COLO668 (cell line): ENCODE data around the gene NEIL1.
"Not testable (repeated sequence)": the region's sequence is repeated elsewhere in the genome, so short reads cannot be mapped to it uniquely, and the experiment has no call there.

Experiments used
- DNase-seq: peaks from one replicate; lab custom pipeline; 2025; ENCODE audit not compliant: unreplicated experiment; lab: John Stamatoyannopoulos, UW

NEIL1 gene

GRCh38 chr15:75333654-75334419 is 13.0 kb upstream of the NEIL1 start:
- DNase-seq = not testable (repeated sequence)

GRCh38 chr15:75335313-75335704 is 11.5 kb upstream of the NEIL1 start:
- DNase-seq = no peak

- peak; percentile 95 for DNase-seq
Observed at GRCh38 chr15:75335705-75336355, 11.0 kb upstream of the NEIL1 start, which contains the start of gene COMMD4. TSS of gene COMMD4 (plus strand) at chr15:75336063. CDS start at chr15:75336090, 27 bp downstream.

- DNase-seq = no peak
Observed at GRCh38 chr15:75338661-75339240, 8.1 kb upstream of the NEIL1 start.

GRCh38 chr15:75339531-75340240 is 7.2 kb upstream of the NEIL1 start:
- no peak for DNase-seq

- no peak for DNase-seq
Observed at GRCh38 chr15:75342221-75342620, 4.6 kb upstream of the NEIL1 start.

GRCh38 chr15:75343953-75344352 is 2.9 kb upstream of the NEIL1 start:
- not testable (repeated sequence) for DNase-seq

GRCh38 chr15:75347222-75348033 is 589 bp downstream of the NEIL1 start:
- DNase-seq = peak; percentile 52

GRCh38 chr15:75348034-75348561 is 1.3 kb downstream of the NEIL1 start:
- DNase-seq = peak; percentile 28

- DNase-seq = peak; percentile 63
Observed at GRCh38 chr15:75348562-75349350, 1.9 kb downstream of the NEIL1 start.

GRCh38 chr15:75349351-75349669 is 2.5 kb downstream of the NEIL1 start:
- not testable (repeated sequence) for DNase-seq

- DNase-seq = no peak
Observed at GRCh38 chr15:75349851-75350588, 3.2 kb downstream of the NEIL1 start.

GRCh38 chr15:75350601-75351361 is 3.9 kb downstream of the NEIL1 start:
- DNase-seq = no peak

- no peak for DNase-seq
Observed at GRCh38 chr15:75352186-75353080, 5.6 kb downstream of the NEIL1 start.

- DNase-seq = no peak
Observed at GRCh38 chr15:75353604-75354003, 6.8 kb downstream of the NEIL1 start.

GRCh38 chr15:75354454-75354853 is 7.6 kb downstream of the NEIL1 start:
- no peak for DNase-seq

- no peak for DNase-seq
Observed at GRCh38 chr15:75355369-75355768, 8.5 kb downstream of the NEIL1 start.
